ENCODE measurements around the gene HOMER1. TPM values are rescaled to one million over a fixed set of nuclear protein-coding genes. Genes with fewer than 3 reads are reported as not detected.

The HOMER1 gene
- total RNA-seq, 2 experiments from 2014 or later, result 2.4 to 3.1 TPM

DNA sequence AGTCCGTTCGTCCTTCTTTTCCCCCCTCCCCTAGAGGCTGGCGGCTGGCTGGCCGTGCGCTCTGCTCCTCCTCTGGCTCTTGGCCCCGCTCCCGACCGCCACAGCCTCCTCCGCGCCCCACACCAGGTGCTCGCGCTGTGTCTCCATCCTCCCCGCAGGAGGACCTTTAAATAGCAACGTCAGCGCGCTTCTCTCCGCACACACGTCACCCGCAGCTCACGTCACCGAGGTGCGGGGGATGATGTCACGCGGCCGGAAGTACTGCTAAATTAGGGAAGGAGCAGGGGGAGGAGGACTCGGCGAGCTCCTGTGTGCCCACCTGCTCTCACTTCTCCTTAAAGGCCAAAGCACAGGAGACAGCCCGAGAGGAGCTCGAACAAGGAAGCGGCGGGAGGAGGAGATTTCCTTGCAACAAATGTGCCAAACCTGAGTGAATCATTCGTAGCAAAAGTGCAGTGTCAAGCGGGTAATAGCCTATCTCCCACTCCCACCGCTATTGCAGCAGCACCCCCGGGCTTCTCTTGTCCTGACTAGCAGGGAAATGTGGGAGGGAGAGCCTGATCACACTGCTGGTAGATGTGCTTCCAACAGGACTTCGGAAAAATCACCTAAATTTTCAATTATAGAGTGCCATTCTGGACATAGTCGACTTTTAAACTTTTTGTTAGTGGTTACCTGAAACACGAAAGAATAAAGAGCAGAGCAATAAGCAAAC lies 614 bp upstream of the HOMER1 start:
- Mint-ChIP-seq H3K4me3 (peak overlapping the region; percentile 94), H3K27ac (peak overlapping the region; percentile 94), H3K36me3 (ENCODE audit: low read depth) (no peaks in the 10 kb centered on the region), H3K27me3 (ENCODE audit: low read depth) (peaks cover 17% of the 10 kb centered on the region), H3K4me1 (ENCODE audit: low read depth) (peaks cover 36% of the 10 kb centered on the region), H3K9me3 (ENCODE audit: insufficient read depth) (no peaks in the 10 kb centered on the region)
- CTCF ChIA-PET, result interaction anchor here (1.4 to 1.6 kb wide), 2 partner anchors 50 to 98 kb away, joined by 3 to 4 read pairs; no protein-coding TSS in a partner anchor
- peak; percentile 93 for DNase-seq
- peak; percentile 80 for ATAC-seq
- POLR2A ChIA-PET, result interaction anchor here (1.2 to 2.7 kb wide), 2 partner anchors 98 to 278 kb away, joined by 5 to 8 read pairs; partner anchors contain the start of genes JMY and TENT2

GRCh38 chr5:79513308-79513703 lies 628 bp downstream of the HOMER1 start:
- no peaks in the 10 kb centered on the region for H3K9me3 Mint-ChIP-seq (ENCODE audit: insufficient read depth)
- no peaks in the 10 kb centered on the region for H3K36me3 Mint-ChIP-seq (ENCODE audit: low read depth)
- ATAC-seq, result no peak
- H3K4me3 Mint-ChIP-seq, result peak overlapping the region; percentile 75
- ChIA-PET CTCF (interaction anchor here (0.8 to 1.6 kb wide), 3 partner anchors 48 to 493 kb away, joined by 3 to 4 read pairs (median 3); no protein-coding TSS in a partner anchor), POLR2A (interaction anchor here (1.0 to 2.7 kb wide), 2 partner anchors 99 to 276 kb away, joined by 3 to 8 read pairs; partner anchors contain the start of gene JMY)
- peaks cover 21% of the 10 kb centered on the region for H3K27me3 Mint-ChIP-seq (ENCODE audit: low read depth)
- peaks cover 36% of the 10 kb centered on the region for H3K4me1 Mint-ChIP-seq (ENCODE audit: low read depth)
- peak overlapping the region; percentile 52 for H3K27ac Mint-ChIP-seq
- DNase-seq, result no peak

DNA sequence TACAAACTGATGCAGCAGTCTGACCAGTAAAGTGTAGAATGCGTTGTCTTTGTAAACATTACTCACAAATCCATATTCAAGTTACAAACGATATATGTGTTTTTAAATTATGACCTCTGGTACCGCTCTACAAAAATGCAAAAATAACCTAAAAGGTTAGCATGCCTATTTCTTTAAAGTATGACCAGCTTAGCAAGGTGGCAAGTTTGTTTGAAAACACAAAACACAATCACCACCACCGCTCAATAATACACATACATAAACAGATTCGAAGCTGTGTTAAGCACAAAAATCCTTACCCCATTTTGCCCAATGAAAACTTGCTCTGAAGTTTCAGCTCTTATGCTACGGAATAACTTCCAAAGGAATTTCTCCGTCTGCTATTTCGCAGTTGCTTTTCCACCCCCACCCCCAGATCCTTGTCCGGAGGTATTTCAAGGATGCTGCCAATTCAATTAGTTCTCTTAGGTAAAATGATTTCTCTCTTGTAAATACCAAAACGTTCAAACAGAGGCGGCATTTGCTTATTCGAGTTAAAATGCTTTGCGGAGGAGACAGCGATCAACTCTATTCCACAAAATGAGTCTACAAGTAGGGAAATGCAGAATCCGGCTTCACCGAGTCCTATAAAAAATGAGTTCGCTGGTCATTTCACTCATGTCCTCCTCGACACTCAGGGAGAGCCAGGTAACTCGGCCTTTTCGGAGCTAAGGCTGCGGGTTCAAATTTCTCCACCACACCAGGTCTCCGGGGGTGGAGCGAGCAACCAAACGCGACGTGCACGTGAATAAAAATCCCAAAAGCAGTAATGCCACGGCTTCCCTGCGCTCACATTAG lies 1.2 kb downstream of the HOMER1 start:
- H3K4me3 Mint-ChIP-seq, result peak overlapping the region; percentile 75
- peaks cover 38% of the 10 kb centered on the region for H3K4me1 Mint-ChIP-seq (ENCODE audit: low read depth)
- POLR2A ChIA-PET, result interaction anchor here (1.0 to 2.7 kb wide), 2 partner anchors 100 to 276 kb away, joined by 3 to 8 read pairs; partner anchors contain the start of gene JMY
- H3K27me3 Mint-ChIP-seq (ENCODE audit: low read depth), result peaks cover 21% of the 10 kb centered on the region
- DNase-seq (no peak), ATAC-seq (no peak)
- CTCF ChIA-PET, result interaction anchor here (0.8 to 1.4 kb wide), 3 partner anchors 99 to 492 kb away, joined by 3 read pairs; partner anchors contain the start of gene TENT2
- no peaks in the 10 kb centered on the region for H3K9me3 Mint-ChIP-seq (ENCODE audit: insufficient read depth)
- no peaks in the 10 kb centered on the region for H3K36me3 Mint-ChIP-seq (ENCODE audit: low read depth)
- H3K27ac Mint-ChIP-seq, result peak overlapping the region; percentile 52

DNA sequence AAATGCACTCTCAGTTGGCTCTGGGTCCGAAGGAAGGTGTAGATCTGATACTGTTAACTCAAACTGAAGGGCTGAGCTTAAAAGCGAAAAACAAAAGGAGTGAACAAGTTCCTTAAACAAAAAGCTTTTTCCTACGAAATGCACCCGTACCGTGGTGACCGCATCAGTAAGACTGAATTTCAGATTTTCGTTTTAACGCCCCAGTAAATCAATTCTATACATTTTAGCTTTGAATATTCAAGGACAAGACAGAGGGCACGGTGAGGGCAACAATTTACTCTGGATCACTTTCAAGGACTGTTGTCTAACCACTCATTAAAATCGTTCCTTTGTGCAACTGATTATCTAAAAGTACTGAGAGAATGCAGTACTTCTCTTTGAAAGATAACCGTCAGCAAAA lies 1.9 kb downstream of the HOMER1 start:
- no peak overlapping the region for H3K27ac Mint-ChIP-seq
- no peak for ATAC-seq
- H3K27me3 Mint-ChIP-seq (ENCODE audit: low read depth), result peaks cover 21% of the 10 kb centered on the region
- peaks cover 33% of the 10 kb centered on the region for H3K4me1 Mint-ChIP-seq (ENCODE audit: low read depth)
- H3K4me3 Mint-ChIP-seq, result peak overlapping the region; percentile 20
- H3K9me3 Mint-ChIP-seq (ENCODE audit: insufficient read depth), result no peaks in the 10 kb centered on the region
- no peak for DNase-seq
- H3K36me3 Mint-ChIP-seq (ENCODE audit: low read depth), result no peaks in the 10 kb centered on the region
- ChIA-PET POLR2A (no interaction called here), CTCF (interaction anchor here (0.6 to 1.3 kb wide), 2 partner anchors 100 to 275 kb away, joined by 3 read pairs; partner anchors contain the start of gene TENT2)

- ChIA-PET CTCF (no interaction called here), POLR2A (no interaction called here)
- H3K4me1 Mint-ChIP-seq (ENCODE audit: low read depth), result peaks cover 30% of the 10 kb centered on the region
- H3K27ac Mint-ChIP-seq, result no peak overlapping the region
- peaks cover 21% of the 10 kb centered on the region for H3K27me3 Mint-ChIP-seq (ENCODE audit: low read depth)
- DNase-seq (no peak), ATAC-seq (no peak)
- no peak overlapping the region for H3K4me3 Mint-ChIP-seq
- H3K9me3 Mint-ChIP-seq (ENCODE audit: insufficient read depth), result no peaks in the 10 kb centered on the region
- no peaks in the 10 kb centered on the region for H3K36me3 Mint-ChIP-seq (ENCODE audit: low read depth)
Observed at GRCh38 chr5:79510638-79511037, 3.3 kb downstream of the HOMER1 start.

DNA sequence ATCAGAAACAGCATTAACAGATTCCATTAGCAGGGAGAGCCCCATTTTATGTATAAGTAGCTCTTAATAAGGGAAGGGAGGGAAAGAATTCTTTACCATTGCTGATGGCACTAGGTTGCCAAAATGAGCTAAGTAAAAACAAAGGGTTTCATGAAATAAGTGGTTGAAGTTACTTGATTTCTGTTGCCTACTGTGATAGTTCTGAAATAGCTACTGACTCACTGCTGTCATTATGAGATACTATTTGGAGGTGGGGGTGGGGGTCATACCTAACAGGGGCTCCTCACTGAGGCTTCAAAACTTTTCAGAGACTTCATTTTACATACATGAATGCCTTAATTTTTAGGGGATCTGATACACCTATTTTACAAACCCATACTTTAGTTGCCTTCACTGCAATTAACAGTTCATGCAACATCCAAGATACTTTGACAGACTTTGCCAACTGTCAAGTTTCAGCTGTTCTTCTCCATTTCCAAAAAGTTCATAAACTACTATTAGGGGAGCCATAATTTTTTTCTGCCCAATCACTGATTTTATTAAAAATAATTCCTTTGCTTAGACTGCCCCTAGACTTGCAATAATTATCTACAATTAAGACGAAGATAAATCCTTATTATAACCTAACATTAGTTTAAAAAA lies 4.6 kb downstream of the HOMER1 start:
- no peak for DNase-seq
- ATAC-seq, result no peak
- H3K9me3 Mint-ChIP-seq (ENCODE audit: insufficient read depth), result no peaks in the 10 kb centered on the region
- ChIA-PET CTCF (interaction anchor here (1.0 kb wide), 1 partner anchor 12 kb away, joined by 4 read pairs; no protein-coding TSS in a partner anchor), POLR2A (no interaction called here)
- H3K27ac Mint-ChIP-seq, result no peak overlapping the region
- H3K27me3 Mint-ChIP-seq (ENCODE audit: low read depth), result peaks cover 21% of the 10 kb centered on the region
- H3K4me3 Mint-ChIP-seq, result no peak overlapping the region
- H3K36me3 Mint-ChIP-seq (ENCODE audit: low read depth), result no peaks in the 10 kb centered on the region
- peaks cover 24% of the 10 kb centered on the region for H3K4me1 Mint-ChIP-seq (ENCODE audit: low read depth)

GRCh38 chr5:79508794-79509193 lies 5.1 kb downstream of the HOMER1 start:
- POLR2A ChIA-PET, result no interaction called here
- CTCF ChIA-PET, result interaction anchor here (1.0 kb wide), 1 partner anchor 12 kb away, joined by 4 read pairs; no protein-coding TSS in a partner anchor
- Mint-ChIP-seq H3K36me3 (ENCODE audit: low read depth) (no peaks in the 10 kb centered on the region), H3K9me3 (ENCODE audit: insufficient read depth) (no peaks in the 10 kb centered on the region), H3K4me3 (no peak overlapping the region), H3K27ac (no peak overlapping the region), H3K27me3 (ENCODE audit: low read depth) (peaks cover 21% of the 10 kb centered on the region), H3K4me1 (ENCODE audit: low read depth) (peaks cover 22% of the 10 kb centered on the region)
- ATAC-seq (no peak), DNase-seq (no peak)

DNA sequence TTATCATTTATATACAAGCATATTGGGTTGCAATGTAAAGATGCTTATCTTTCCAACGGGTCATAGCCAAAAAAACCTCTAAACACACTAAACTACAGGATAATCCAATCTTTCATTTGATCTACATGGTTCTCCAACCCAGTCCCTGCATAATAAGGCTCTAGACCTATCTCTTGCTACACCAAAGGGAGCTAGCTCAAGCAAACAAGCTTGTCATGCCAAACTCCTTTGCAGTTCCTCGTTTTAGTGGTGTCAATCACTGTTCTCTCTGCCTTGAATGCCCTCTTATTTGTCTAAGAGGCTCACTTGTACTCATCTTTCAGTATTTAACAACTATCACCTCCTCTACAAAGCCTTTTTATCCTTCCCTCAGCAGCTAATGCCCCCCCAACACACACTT lies 5.6 kb downstream of the HOMER1 start:
- POLR2A ChIA-PET, result no interaction called here
- Mint-ChIP-seq H3K27me3 (ENCODE audit: low read depth) (peaks cover 21% of the 10 kb centered on the region), H3K36me3 (ENCODE audit: low read depth) (no peaks in the 10 kb centered on the region), H3K4me3 (no peak overlapping the region), H3K27ac (no peak overlapping the region), H3K4me1 (ENCODE audit: low read depth) (peaks cover 22% of the 10 kb centered on the region), H3K9me3 (ENCODE audit: insufficient read depth) (no peaks in the 10 kb centered on the region)
- CTCF ChIA-PET, result no interaction called here
- ATAC-seq (no peak), DNase-seq (no peak)

DNA sequence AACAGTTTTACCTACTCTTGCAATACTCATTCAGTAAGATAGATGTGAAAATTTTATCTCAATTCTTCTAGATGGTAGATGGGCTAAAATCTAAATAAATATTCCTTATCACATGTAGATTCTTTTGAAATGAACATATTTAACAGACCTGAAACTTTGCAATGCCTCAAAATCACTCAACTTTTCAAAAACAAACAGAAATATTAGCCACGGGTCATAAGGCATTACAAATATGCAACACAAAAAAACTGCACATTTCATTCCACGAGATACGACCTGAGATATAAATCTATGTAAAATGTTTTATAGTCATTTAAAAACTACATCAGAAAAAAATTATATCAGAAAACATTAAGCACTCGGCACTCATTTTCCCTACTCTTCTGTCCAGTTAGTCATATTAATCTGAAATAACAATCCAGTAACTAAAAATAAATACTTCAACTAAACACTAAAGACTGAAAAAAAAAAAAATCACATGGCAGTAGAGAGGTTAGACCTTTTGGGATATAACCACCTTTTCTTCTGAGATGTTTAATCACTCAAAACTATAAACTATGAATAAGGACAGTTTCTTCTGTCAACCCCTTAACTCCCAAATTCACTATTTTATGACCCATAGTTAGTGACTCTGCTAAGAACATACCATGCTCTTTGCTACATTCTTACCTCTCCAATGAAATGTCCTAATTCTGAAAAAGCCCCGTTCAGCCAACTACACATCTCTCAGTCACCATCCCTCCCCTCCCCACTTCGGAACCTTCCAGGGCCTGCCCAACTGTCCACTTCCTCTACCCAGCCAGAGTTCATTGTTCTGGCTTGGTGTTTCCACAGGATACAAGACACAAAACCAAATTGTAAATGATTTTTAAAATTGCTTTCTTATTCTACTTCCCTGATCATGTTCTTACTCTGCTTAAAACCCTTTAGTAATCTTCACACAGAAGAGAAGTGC lies 6.4 kb downstream of the HOMER1 start:
- Mint-ChIP-seq H3K4me1 (ENCODE audit: low read depth) (peaks cover 15% of the 10 kb centered on the region), H3K36me3 (ENCODE audit: low read depth) (no peaks in the 10 kb centered on the region), H3K27ac (no peak overlapping the region)

GRCh38 chr5:79505138-79505537 lies 8.8 kb downstream of the HOMER1 start:
- POLR2A ChIA-PET, result no interaction called here
- no peaks in the 10 kb centered on the region for H3K9me3 Mint-ChIP-seq (ENCODE audit: insufficient read depth)
- H3K4me1 Mint-ChIP-seq (ENCODE audit: low read depth), result peaks cover 5% of the 10 kb centered on the region

More for the DNA sequence above, 6.4 kb downstream of the HOMER1 start:
- ATAC-seq (no peak), DNase-seq (no peak)
- Mint-ChIP-seq H3K4me3 (no peak overlapping the region), H3K27me3 (ENCODE audit: low read depth) (peaks cover 14% of the 10 kb centered on the region), H3K9me3 (ENCODE audit: insufficient read depth) (no peaks in the 10 kb centered on the region)
- POLR2A ChIA-PET, result no interaction called here
- CTCF ChIA-PET, result no interaction called here

More at GRCh38 chr5:79505138-79505537, 8.8 kb downstream of the HOMER1 start:
- no peak overlapping the region for H3K4me3 Mint-ChIP-seq
- ATAC-seq, result no peak
- H3K36me3 Mint-ChIP-seq (ENCODE audit: low read depth), result no peaks in the 10 kb centered on the region
- H3K27ac Mint-ChIP-seq, result no peak overlapping the region
- CTCF ChIA-PET, result no interaction called here
- DNase-seq, result no peak
- H3K27me3 Mint-ChIP-seq (ENCODE audit: low read depth), result peaks cover 4% of the 10 kb centered on the region

Data from activated CD8-positive, alpha-beta T cell treated with anti-CD3 and anti-CD28 coated beads, Interleukin-2, amount 10 ng/mL, durations not matched to agents 7 days and 5 days (primary cell).